Right lobe of liver (tissue), 4 donors: Measurements from ENCODE around the gene RBM5.

Experiments used
- CTCF ChIP-seq, 4 donors: fragments of 200-600 bp in 3 of 4; fragments of 450-650 bp in 1 of 4; IDR thresholded peaks; one replicate each; pipeline versions ENCODE4 v1.5.1 to v1.8.0; 2016 to 2022; ENCODE audit warnings: antibody characterized with exemption in 4 of 4, mild to moderate bottlenecking in 2 of 4
- POLR2A ChIP-seq: fragments of 450-650 bp; IDR thresholded peaks from one replicate; pipeline ENCODE4 v1.6.1; 2017; ENCODE audit warnings: antibody characterized with exemption, mild to moderate bottlenecking
- donor health status: DM: no; HTN: no; CAD: no.
- donor health status: DM: no; HTN: no; CAD: no.
- donor health status: DM: no; HTN: yes; CAD: no.

GRCh38 chr3:50123394-50124051 is 34.8 kb downstream of the RBM5 start:
- no peak for TF ChIP-seq CTCF (IDR thresholded peaks at IDR 0.05)
- no peak for TF ChIP-seq POLR2A
